ENCODE measurements around the gene TAS2R30.
"Not testable (repeated sequence)": the region's sequence is repeated elsewhere in the genome, so short reads cannot be mapped to it uniquely, and the experiment has no call there.

TAS2R30 gene

GRCh38 chr12:11134305-11134704 is at the start of gene TAS2R30:
TAS2R30 (minus strand) TSS chr12:11134644; CDS start chr12:11134244, 400 bp downstream.
- DNase-seq = no peak

DNA sequence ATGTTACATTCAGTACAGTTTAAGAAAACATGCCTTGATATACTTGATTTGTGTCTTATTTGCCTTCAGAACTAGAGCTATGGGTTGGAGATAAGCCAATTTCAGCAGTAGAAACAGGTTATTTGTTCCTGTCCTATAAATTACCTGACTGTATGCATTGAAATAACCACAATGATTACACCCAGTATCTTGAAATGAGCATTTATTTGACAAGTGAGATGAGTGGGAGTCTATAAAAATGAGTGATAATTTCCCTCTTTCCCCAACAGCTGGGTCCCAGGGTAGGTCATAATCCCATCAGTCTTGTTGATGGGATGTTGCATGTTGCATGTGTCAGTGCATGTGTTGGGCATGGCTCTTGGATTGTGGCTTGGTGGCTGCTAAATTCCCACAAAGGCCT is 48.6 kb upstream of the TAS2R30 start:
- DNase-seq = no peak

DNA sequence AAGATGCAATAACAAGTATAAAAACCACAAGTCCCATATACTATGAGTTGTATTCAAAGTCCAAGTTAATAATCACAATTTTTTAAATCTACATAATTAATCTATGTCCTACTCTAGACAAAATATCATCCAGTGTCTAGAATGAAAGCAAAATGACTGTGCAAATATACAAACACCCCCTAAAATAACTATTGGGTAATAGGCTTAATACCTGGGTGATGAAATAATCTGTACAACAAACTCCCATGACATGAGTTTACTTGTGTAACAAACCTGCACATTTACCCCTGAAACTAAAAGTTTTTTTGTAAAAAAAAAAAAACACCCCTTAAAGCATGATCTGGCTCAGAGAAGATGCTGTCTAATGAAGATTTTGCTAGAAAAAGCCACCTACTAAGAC is 48.1 kb upstream of the TAS2R30 start:
- no peak for DNase-seq

- no peak for DNase-seq
Observed at GRCh38 chr12:11178250-11178649, 43.8 kb upstream of the TAS2R30 start.

DNA sequence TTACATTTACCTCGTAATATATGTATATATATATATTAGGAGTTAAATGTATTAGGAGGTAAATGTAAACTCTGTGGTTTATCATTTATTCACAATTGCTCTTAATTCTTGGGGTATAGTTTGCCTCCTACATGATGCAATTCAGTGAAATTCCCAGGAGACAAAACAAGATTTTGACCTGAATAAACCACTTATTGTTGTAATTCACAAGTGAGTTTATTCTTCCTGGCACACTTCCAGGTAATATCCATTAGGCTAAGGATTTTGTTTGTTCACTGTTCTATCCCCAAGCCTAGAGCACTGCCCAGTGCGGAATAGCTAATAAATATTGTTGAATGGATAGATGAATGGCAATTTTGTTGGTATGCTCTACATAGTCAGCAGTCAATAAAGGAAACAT is 39.6 kb upstream of the TAS2R30 start:
- no peak for DNase-seq

DNA sequence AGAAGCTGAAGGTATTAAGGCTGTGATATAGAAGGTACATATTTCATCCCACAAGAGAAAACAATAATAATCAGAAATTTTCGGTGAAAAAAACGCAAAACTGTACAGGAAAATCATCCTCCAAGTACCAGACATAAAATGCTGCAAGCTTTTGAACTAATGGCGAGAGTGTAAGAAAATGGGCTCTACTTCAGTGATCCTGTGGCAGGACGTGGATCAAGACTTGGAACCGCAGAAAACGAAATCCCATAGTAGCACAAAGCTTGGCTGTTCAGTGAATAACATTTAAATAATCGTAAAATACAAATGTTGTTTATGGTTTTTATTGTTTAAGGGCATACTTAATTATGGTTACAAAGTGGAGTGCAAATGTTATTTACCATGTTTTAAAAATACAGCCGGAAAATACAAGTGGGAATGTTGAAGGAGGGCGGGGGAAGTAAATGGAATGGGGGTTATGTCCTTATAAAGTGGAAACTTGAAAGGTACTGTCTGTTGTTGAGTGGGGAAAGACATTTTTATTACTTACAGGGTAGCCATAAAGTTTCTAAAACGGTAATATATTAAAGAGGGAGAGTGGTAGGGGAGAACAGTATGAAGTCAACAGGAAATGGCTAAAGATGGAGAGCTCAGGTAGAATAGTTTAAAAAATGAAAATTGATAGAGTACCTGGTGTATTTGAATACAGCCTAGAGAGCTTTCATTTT is 37.7 kb upstream of the TAS2R30 start:
- no peak for DNase-seq

GRCh38 chr12:11171145-11171968 is 36.9 kb upstream of the TAS2R30 start, which contains the start of gene SMIM10L1:
SMIM10L1 (plus strand) TSS chr12:11171194; CDS start chr12:11171357, 163 bp downstream.
- peak; percentile 88 for DNase-seq

- no peak for DNase-seq
Observed at GRCh38 chr12:11170810-11171144, 36.3 kb upstream of the TAS2R30 start.

DNA sequence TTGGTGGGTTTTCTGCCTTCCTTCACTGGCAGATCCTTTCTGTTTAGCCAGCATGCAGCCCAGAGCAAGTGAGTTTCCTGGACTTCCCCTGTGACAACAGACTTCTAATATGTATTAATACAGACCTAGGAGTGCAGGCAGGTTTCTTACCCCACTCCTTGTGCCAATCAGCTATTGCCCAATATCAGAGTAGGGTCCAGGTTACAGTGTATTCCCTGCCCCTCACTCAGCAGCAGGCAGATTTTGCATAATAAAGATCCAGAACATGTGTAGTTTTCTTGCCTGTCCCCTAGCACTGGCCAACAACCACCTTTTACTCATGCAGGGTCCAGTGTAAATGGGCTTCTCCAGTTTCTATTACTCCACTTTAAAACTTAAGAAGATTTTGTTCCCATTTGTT is 31.9 kb upstream of the TAS2R30 start:
- no peak for DNase-seq

GRCh38 chr12:11164384-11164783 is 29.9 kb upstream of the TAS2R30 start:
- DNase-seq = no peak

GRCh38 chr12:11162502-11162901 is 28.1 kb upstream of the TAS2R30 start:
- DNase-seq = no peak

DNA sequence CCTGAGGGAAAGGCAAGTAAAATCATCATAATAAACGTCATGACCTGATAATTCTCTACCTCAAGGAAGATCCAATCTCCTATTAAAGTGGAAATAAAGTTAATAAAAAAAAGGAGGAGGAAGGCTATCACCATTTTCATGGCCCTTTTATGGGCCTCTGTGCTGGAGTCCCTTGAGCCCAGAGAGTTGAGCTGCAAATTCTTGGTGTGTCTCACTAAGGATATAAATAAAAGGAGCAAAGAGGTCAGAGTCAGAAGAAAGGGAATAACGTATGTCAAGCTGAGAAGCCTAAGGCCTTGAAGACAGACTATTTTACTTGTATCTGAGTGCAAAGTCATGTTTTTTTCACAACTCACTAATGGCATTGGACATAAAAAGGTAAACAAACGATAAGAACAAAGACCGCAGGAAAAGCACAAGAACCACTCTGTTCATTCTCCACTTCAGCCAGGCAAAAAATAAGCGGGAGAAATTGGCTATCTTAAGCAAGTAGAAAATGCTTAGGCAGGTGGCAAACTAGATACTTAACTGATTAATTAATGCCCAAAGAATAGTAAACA is 24.5 kb upstream of the TAS2R30 start:
- no peak for DNase-seq

DNA sequence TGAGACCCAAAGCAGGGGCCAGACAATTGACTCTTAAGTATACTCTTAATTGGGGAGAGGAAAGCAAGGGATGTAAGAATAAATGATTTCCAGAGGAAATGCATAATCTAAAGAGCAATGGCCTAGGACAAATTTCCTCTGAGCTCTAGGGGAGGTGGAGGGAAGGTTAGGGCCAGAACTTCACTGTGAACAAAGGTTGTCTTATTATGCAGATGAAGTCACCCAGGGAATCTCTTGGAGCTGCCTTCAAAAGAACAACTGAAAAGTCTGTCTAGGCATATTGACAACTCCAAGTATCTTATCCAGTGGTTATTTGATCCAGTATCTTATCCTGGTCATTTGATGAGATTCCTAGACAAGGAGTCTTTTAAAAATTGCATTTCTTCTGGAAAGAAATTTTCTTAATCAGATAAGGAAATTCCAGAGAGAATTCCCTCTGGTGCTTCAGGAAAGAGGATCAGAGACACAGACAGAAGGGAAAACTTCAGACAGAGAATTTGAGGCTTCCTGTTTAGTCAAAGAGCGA is 20.0 kb upstream of the TAS2R30 start:
- DNase-seq = no peak

- DNase-seq = no peak
Observed at GRCh38 chr12:11152725-11153124, 18.3 kb upstream of the TAS2R30 start.

- no peak for DNase-seq
Observed at GRCh38 chr12:11150832-11151231, 16.4 kb upstream of the TAS2R30 start.

DNA sequence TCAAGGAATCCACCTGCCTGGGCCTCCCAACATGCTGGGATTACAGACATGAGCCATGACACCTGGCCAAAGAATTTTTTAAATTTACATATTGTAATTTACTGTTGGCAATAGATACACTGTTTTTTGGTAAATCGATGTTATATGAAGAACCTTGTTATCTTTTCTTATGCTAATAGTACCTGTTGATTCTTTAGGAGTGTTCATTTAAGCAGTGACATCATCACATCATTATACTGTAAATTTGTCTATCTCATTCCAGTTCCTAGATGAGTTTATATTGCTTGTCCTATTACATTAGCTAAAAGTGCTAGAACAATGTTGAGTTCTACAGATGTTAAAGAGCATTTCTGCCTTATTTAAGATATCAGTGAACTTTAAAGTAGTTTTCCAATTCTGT is 13.0 kb upstream of the TAS2R30 start:
- DNase-seq = no peak

- no peak for DNase-seq
Observed at GRCh38 chr12:11144297-11144696, 9.9 kb upstream of the TAS2R30 start.

DNA sequence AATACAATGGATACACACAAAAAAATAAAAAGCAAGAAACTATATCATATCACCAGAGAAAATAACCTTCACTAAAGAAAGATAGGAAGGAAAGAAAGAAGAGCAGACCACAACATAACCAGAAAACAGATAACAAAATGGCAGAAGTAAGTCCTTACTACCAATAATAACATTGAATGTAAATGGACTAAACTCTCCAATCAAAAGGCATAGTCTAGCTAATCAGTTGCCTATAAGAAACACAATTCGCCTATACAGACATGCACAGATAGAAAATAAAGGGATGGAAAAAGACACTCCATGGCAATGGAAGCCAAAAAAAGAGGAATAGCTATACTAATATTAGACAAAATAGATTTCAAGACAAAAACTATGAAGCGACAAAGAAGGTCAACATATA is 8.9 kb upstream of the TAS2R30 start:
- DNase-seq = no peak

DNA sequence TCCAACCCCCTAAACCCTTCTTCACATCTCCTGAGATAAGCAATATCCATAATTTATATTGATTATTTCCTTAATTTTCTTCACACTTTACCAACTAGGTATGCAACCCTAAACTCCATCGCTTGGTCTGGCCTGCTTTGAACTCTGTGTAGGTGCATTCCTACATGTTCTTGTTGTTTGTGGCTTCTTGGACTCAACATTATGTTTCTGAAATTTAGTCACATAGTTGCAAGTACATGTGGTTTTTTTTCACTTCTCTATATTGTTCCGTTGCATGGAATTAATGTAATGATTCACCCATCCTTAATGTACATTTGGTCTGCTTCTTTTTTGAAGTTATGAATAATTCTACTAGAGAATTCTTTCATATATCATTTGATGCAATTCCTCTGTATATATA is 1.6 kb upstream of the TAS2R30 start:
- no peak for DNase-seq

DNA sequence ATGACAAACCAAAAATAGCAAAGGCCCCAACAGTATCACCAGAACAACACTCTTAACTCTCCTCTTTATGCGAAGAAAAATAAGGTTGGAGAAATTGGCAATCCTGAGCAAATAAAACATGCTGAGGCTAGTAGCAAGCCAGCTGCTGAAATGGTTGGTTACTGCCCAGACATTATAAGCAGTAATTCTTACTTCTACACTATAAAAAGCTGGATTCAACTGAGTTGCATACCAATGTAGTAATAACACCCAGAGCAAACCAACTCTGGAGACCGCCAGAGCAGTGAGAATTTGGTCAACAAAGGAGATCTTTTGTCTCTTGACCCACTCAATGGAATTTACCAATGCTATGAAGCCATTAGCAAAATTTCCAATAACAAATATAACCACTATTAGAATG is 628 bp downstream of the TAS2R30 start:
- DNase-seq = no peak

- DNase-seq = no peak
Observed at GRCh38 chr12:11133162-11133561, 1.3 kb downstream of the TAS2R30 start.

- no peak for DNase-seq
Observed at GRCh38 chr12:11130999-11131398, 3.4 kb downstream of the TAS2R30 start.

GRCh38 chr12:11130382-11130781 is 4.1 kb downstream of the TAS2R30 start:
- no peak for DNase-seq

DNA sequence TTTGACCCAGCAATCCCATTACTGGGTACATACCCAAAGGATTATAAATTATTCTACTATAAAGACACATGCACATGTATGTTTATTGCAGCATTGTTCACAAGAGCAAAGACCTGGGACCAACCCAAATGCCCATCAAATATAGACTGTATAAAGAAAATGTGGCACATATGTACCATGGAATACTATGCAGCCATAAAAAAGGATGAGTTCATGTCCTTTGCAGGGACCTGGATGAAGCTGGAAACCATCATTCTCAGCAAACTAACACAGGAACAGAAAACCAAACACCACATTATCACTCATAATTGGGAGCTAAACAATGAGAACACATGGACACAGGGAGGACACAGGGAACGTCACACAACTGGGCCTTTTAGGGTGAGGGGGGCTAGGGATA is 20.3 kb downstream of the TAS2R30 start:
- not testable (repeated sequence) for DNase-seq
